Measurements from ENCODE around the gene ARHGEF25. TPM values are rescaled to one million over a fixed set of nuclear protein-coding genes. Genes with fewer than 3 reads are reported as not detected.

The ARHGEF25 gene
- total and polyA plus RNA-seq, 2 of the 13 experiments (the other 11 are each of a cell fraction or from before 2014, with no cell fraction given): 11.5 to 12.5 TPM

- TF ChIP-seq ISX (CRISPR knock-in tag; conservative IDR thresholded peaks at IDR 0.05): no peak
- no peak for TF ChIP-seq AHR (CRISPR knock-in tag; IDR thresholded peaks at IDR 0.05)
- no peak for TF ChIP-seq ZNF549 (CRISPR knock-in tag; IDR thresholded peaks at IDR 0.05)
- no peak for TF ChIP-seq TP53 (CRISPR knock-in tag; conservative IDR thresholded peaks at IDR 0.05)
- TF ChIP-seq MXI1 (IDR thresholded peaks at IDR 0.05; ENCODE audit: borderline replicate concordance, low read depth, low read length): peak; percentile 79; the same call in 1 of the 3 replicates
- no peak for TF ChIP-seq ZFP90 (CRISPR knock-in tag; IDR thresholded peaks at IDR 0.05; ENCODE audit: borderline replicate concordance)
- TF ChIP-seq CAMTA2 (CRISPR knock-in tag; IDR thresholded peaks at IDR 0.05; ENCODE audit: borderline replicate concordance): 0 out of 2 replicates have a peak, but pooled peaks have one; percentile 67
- no peak for TF ChIP-seq NFRKB (IDR thresholded peaks at IDR 0.05)
- no peak for TF ChIP-seq CREB3 (CRISPR knock-in tag; IDR thresholded peaks at IDR 0.05)
- TF ChIP-seq ZNF556 (CRISPR knock-in tag; IDR thresholded peaks at IDR 0.05; ENCODE audit: borderline replicate concordance): no peak
- TF ChIP-seq ZNF292 (CRISPR knock-in tag; IDR thresholded peaks at IDR 0.05; ENCODE audit: borderline replicate concordance, low read depth): no peak
- TF ChIP-seq ZBTB20 (CRISPR knock-in tag; IDR thresholded peaks at IDR 0.05; ENCODE audit: borderline replicate concordance, low read depth): 0 out of 2 replicates have a peak, but pooled peaks have one; percentile 45
- TF ChIP-seq NR0B2 (CRISPR knock-in tag; IDR thresholded peaks at IDR 0.05): 0 out of 2 replicates have a peak, but pooled peaks have one; percentile 23
- no peak for TF ChIP-seq U2AF2 (IDR thresholded peaks at IDR 0.05; ENCODE audit: low read depth, low read length)
- TF ChIP-seq ASH2L (IDR thresholded peaks at IDR 0.05; ENCODE audit: insufficient read length, low read depth, low read length): peak; percentile 46
- TF ChIP-seq ZSCAN12 (CRISPR knock-in tag; IDR thresholded peaks at IDR 0.05): no peak
- TF ChIP-seq TOPORS (CRISPR knock-in tag; IDR thresholded peaks at IDR 0.05): no peak
- no peak for TF ChIP-seq THAP8 (CRISPR knock-in tag; IDR thresholded peaks at IDR 0.05; ENCODE audit: borderline replicate concordance)
- TF ChIP-seq TEAD3 (CRISPR knock-in tag; optimal IDR thresholded peaks at IDR 0.05; ENCODE audit: borderline replicate concordance): peak; percentile 38
- TF ChIP-seq SKI (IDR thresholded peaks at IDR 0.05; ENCODE audit: partially characterized antibody): peak; percentile 9
- TF ChIP-seq TRIM24 (CRISPR knock-in tag; IDR thresholded peaks at IDR 0.05): no peak
- no peak for TF ChIP-seq FOXP1 (IDR thresholded peaks at IDR 0.05)
- TF ChIP-seq FOXP1 (CRISPR knock-in tag; IDR thresholded peaks at IDR 0.05): no peak
- TF ChIP-seq GPN1 (CRISPR knock-in tag; IDR thresholded peaks at IDR 0.05; ENCODE audit: borderline replicate concordance): no peak
- TF ChIP-seq ZSCAN29 (CRISPR knock-in tag; conservative IDR thresholded peaks at IDR 0.05): no peak
- TF ChIP-seq KDM5B (CRISPR knock-in tag; IDR thresholded peaks at IDR 0.05; ENCODE audit: borderline replicate concordance): peak; percentile 77
- TF ChIP-seq HBP1 (CRISPR knock-in tag; IDR thresholded peaks at IDR 0.05; ENCODE audit: low read depth): 0 out of 2 replicates have a peak, but pooled peaks have one; percentile 44
- TF ChIP-seq ZNF530 (CRISPR knock-in tag; IDR thresholded peaks at IDR 0.05; ENCODE audit: low read depth): no peak
Measured at GRCh38 chr12:57590864-57591781, 20.1 kb upstream of the ARHGEF25 start, which contains the start of gene PIP4K2C (continued).
